Measurements from ENCODE around the gene ZFYVE1. TPM values are rescaled to one million over a fixed set of nuclear protein-coding genes. Genes with fewer than 3 reads are reported as not detected.

Gene ZFYVE1
- total RNA-seq, 1 donor = 30.8 TPM

GRCh38 chr14:73003681-73004080 lies 23.2 kb downstream of the ZFYVE1 start:
- Histone ChIP-seq H3K27me3 (ENCODE audit: insufficient read depth, low read length) (no peaks in the 10 kb centered on the region), H2AFZ (ENCODE audit: low read length) (no peak overlapping the region), H4K20me1 (ENCODE audit: insufficient read depth, low read length) (peaks cover 19% of the 10 kb centered on the region), H3K4me3 (ENCODE audit: insufficient read depth, low read length) (no peak overlapping the region), H3K4me2 (ENCODE audit: insufficient read depth, low read length) (no peak overlapping the region), H3K27ac (ENCODE audit: low read depth, low read length) (no peak overlapping the region), H3K79me2 (ENCODE audit: insufficient read depth, low read length) (peaks cover 76% of the 10 kb centered on the region), H3K9me3 (ENCODE audit: low read depth, low read length) (no peaks in the 10 kb centered on the region), H3K4me1 (ENCODE audit: insufficient read depth, low read length) (peaks cover 7% of the 10 kb centered on the region), H3K36me3 (ENCODE audit: insufficient read depth, low read length) (peaks cover 4% of the 10 kb centered on the region)
- no peak for DNase-seq (ENCODE audit: insufficient read length, low spot score, missing footprints)
- TF ChIP-seq CTCF (IDR thresholded peaks at IDR 0.05; ENCODE audit: extremely low read depth, low read depth, low read length) = no peak

DNA sequence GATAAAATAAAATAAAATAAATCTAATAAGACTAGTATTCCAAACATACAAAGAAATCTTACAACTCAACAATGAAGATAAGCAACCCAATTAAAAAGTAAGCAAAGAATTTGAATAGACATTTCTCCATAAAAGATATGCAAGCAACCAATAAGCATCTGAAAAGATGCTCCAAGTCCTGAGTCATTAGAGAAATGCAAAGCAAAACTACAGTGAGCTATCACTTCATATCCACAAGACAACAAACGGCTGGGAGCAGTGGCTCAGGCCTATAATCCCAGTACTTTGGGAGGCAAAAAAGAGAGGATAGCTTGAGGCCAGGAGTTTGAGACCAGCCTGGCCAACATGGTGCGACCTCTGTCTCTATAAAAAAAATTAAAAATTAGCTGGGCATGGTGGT lies 26.8 kb downstream of the ZFYVE1 start:
- H3K36me3 ChIP-seq (ENCODE audit: insufficient read depth, low read length) = peaks cover 18% of the 10 kb centered on the region
- DNase-seq (ENCODE audit: insufficient read length, low spot score, missing footprints) = no peak
- no peak overlapping the region for H2AFZ ChIP-seq (ENCODE audit: low read length)
- no peak overlapping the region for H3K27ac ChIP-seq (ENCODE audit: low read depth, low read length)
- peaks cover 17% of the 10 kb centered on the region for H4K20me1 ChIP-seq (ENCODE audit: insufficient read depth, low read length)
- H3K79me2 ChIP-seq (ENCODE audit: insufficient read depth, low read length) = peaks cover 55% of the 10 kb centered on the region
- peaks cover 7% of the 10 kb centered on the region for H3K4me1 ChIP-seq (ENCODE audit: insufficient read depth, low read length)
- TF ChIP-seq CTCF (IDR thresholded peaks at IDR 0.05; ENCODE audit: extremely low read depth, low read depth, low read length) = no peak
- no peaks in the 10 kb centered on the region for H3K27me3 ChIP-seq (ENCODE audit: insufficient read depth, low read length)
- no peaks in the 10 kb centered on the region for H3K9me3 ChIP-seq (ENCODE audit: low read depth, low read length)
- no peak overlapping the region for H3K4me3 ChIP-seq (ENCODE audit: insufficient read depth, low read length)
- H3K4me2 ChIP-seq (ENCODE audit: insufficient read depth, low read length) = no peak overlapping the region

DNA sequence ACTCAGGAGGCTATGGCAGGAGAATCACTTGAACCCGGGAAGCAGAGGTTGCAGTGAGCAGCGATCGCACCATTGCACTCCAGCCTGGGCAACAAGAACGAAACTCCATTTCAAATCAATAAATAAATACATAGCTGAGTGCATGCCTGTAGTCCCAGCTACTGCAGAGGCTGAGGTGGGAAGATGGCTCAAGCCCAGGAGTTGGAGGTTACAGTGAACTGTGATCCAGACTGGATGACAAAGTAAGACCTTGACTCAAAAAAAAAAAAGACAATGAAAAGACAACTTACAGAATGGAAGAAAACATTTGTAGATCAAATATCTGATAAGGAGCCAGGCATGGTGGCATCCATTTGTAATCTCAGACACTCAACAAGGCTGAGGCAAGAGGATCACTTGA lies 27.6 kb downstream of the ZFYVE1 start:
- no peak for DNase-seq (ENCODE audit: insufficient read length, low spot score, missing footprints)
- no peak for TF ChIP-seq CTCF (IDR thresholded peaks at IDR 0.05; ENCODE audit: extremely low read depth, low read depth, low read length)
- Histone ChIP-seq H2AFZ (ENCODE audit: low read length) (no peak overlapping the region), H3K79me2 (ENCODE audit: insufficient read depth, low read length) (peaks cover 48% of the 10 kb centered on the region), H3K27me3 (ENCODE audit: insufficient read depth, low read length) (no peaks in the 10 kb centered on the region), H3K4me2 (ENCODE audit: insufficient read depth, low read length) (no peak overlapping the region), H4K20me1 (ENCODE audit: insufficient read depth, low read length) (peaks cover 16% of the 10 kb centered on the region), H3K9me3 (ENCODE audit: low read depth, low read length) (no peaks in the 10 kb centered on the region), H3K4me1 (ENCODE audit: insufficient read depth, low read length) (peaks cover 7% of the 10 kb centered on the region), H3K4me3 (ENCODE audit: insufficient read depth, low read length) (no peak overlapping the region), H3K27ac (ENCODE audit: low read depth, low read length) (no peak overlapping the region), H3K36me3 (ENCODE audit: insufficient read depth, low read length) (peaks cover 18% of the 10 kb centered on the region)

DNA sequence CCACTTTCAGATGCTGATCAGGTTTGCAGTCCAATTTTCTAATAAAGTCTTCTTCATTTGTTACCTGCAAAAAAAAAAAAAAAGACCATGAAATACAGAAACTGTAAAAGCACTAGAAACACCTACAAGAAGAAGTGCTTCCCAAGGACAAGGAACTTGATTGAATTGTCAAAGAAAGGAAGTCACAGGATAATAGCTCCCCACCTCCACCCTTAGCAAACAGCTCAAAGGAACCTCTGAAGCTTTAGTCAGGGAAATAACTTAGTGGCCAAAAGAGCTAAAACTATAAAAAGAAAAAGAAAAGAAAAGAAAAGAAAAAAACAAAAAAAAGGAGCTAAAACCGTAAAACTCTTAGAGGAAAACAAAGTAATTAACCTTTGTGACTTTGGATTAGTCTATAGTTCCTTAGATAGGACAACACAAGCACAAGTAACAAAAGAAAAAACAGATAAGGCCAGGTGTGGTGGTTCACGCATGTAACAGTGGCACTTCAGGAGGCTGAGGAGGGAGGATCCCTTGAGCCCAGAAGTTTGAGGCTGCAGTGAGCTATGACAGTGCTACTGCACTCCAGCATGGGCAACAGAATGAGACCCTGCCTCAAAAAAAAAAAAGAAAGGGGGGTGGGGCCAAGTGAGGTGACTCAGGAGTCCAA lies 28.5 kb downstream of the ZFYVE1 start:
- H3K4me1 ChIP-seq (ENCODE audit: insufficient read depth, low read length) = peaks cover 7% of the 10 kb centered on the region
- no peak overlapping the region for H2AFZ ChIP-seq (ENCODE audit: low read length)
- no peak overlapping the region for H3K4me3 ChIP-seq (ENCODE audit: insufficient read depth, low read length)
- peaks cover 39% of the 10 kb centered on the region for H3K79me2 ChIP-seq (ENCODE audit: insufficient read depth, low read length)
- no peaks in the 10 kb centered on the region for H3K27me3 ChIP-seq (ENCODE audit: insufficient read depth, low read length)
- H3K27ac ChIP-seq (ENCODE audit: low read depth, low read length) = no peak overlapping the region
- peaks cover 18% of the 10 kb centered on the region for H3K36me3 ChIP-seq (ENCODE audit: insufficient read depth, low read length)
- no peaks in the 10 kb centered on the region for H3K9me3 ChIP-seq (ENCODE audit: low read depth, low read length)
- H4K20me1 ChIP-seq (ENCODE audit: insufficient read depth, low read length) = peaks cover 12% of the 10 kb centered on the region
- H3K4me2 ChIP-seq (ENCODE audit: insufficient read depth, low read length) = no peak overlapping the region
- TF ChIP-seq CTCF (IDR thresholded peaks at IDR 0.05; ENCODE audit: extremely low read depth, low read depth, low read length) = no peak
- DNase-seq (ENCODE audit: insufficient read length, low spot score, missing footprints) = no peak

Data from osteoblast (primary cell).